Measurements from ENCODE around the gene EML6.

The EML6 gene

GRCh38 chr2:54916637-54917036, 193.2 kb downstream of the EML6 start:
- Histone ChIP-seq H3K36me3 (replicated peaks in 1 of 2; ENCODE audit: control insufficient read depth in 2 of 2, insufficient read depth in 2 of 2, low read length in 2 of 2) (no peaks in the 10 kb centered on the region), H2BK15ac (ENCODE audit: low read length) (no peak overlapping the region), H3K23ac (ENCODE audit: low read depth, low read length, poor library complexity) (no peak overlapping the region), H2AK5ac (ENCODE audit: low read depth, low read length) (no peak overlapping the region), H2BK12ac (ENCODE audit: low read length) (no peak overlapping the region), H2BK5ac (ENCODE audit: low read length) (no peak overlapping the region), H3K4ac (ENCODE audit: low read length) (no peak overlapping the region), H4K91ac (ENCODE audit: low read depth, low read length, poor library complexity) (no peak overlapping the region), H3K9me3 (replicated peaks in 1 of 2; ENCODE audit: control insufficient read depth in 2 of 2, insufficient read depth in 1 of 2, low read depth in 1 of 2, low read length in 2 of 2) (peaks cover 0 to 7% of the 10 kb centered on the region in 2 donors), H3K18ac (ENCODE audit: low read length) (no peak overlapping the region), H3K27me3 (ENCODE audit: control insufficient read depth in 3 of 3, insufficient read depth in 3 of 3, low read depth in 1 of 3, low read length in 3 of 3) (peaks cover 0 to 8% (median 0%) of the 10 kb centered on the region in 3 experiments), H3K9ac (ENCODE audit: low read depth, low read length, poor library complexity) (no peak overlapping the region), H3K4me2 (ENCODE audit: insufficient read depth, low read length, poor library complexity, severe bottlenecking) (no peak overlapping the region), H3K27ac (replicated peaks; ENCODE audit: low read length) (no peak overlapping the region), H3K79me1 (ENCODE audit: low read depth, low read length) (no peaks in the 10 kb centered on the region), H2AFZ (ENCODE audit: low read length) (no peak overlapping the region), H2BK120ac (ENCODE audit: low read depth, low read length) (no peak overlapping the region), H3K4me3 (ENCODE audit: low read length in 2 of 2) (no peak overlapping the region), H4K8ac (ENCODE audit: low read depth, low read length) (no peak overlapping the region), H3K4me1 (ENCODE audit: control insufficient read depth in 2 of 2, insufficient read depth in 1 of 2, low read depth in 1 of 2, low read length in 2 of 2) (no peaks in the 10 kb centered on the region), H3K14ac (ENCODE audit: low read length) (no peak overlapping the region)
- DNase-seq (ENCODE audit: low spot score) = no peak
- no CpG with 5 or more reads among the region's 8 CpGs for WGBS, 2 donors (ENCODE audit: extremely low coverage in 2 of 2, insufficient read length in 2 of 2, insufficient replicate concordance in 1 of 2)

GRCh38 chr2:54918647-54919280, 195.3 kb downstream of the EML6 start:
- Histone ChIP-seq H4K8ac (ENCODE audit: low read depth, low read length) (no peak overlapping the region), H3K18ac (ENCODE audit: low read length) (no peak overlapping the region), H3K9ac (ENCODE audit: low read depth, low read length, poor library complexity) (no peak overlapping the region), H3K36me3 (replicated peaks in 1 of 2; ENCODE audit: control insufficient read depth in 2 of 2, insufficient read depth in 2 of 2, low read length in 2 of 2) (no peaks in the 10 kb centered on the region), H3K27ac (replicated peaks; ENCODE audit: low read length) (no peak overlapping the region), H3K14ac (ENCODE audit: low read length) (no peak overlapping the region), H3K4me3 (ENCODE audit: low read length in 2 of 2) (no peak overlapping the region), H3K4ac (ENCODE audit: low read length) (no peak overlapping the region), H2BK12ac (ENCODE audit: low read length) (no peak overlapping the region), H3K4me1 (ENCODE audit: control insufficient read depth in 2 of 2, insufficient read depth in 1 of 2, low read depth in 1 of 2, low read length in 2 of 2) (no peaks in the 10 kb centered on the region), H3K27me3 (ENCODE audit: control insufficient read depth in 3 of 3, insufficient read depth in 3 of 3, low read depth in 1 of 3, low read length in 3 of 3) (peaks cover 0 to 8% (median 0%) of the 10 kb centered on the region in 3 experiments), H3K9me3 (replicated peaks in 1 of 2; ENCODE audit: control insufficient read depth in 2 of 2, insufficient read depth in 1 of 2, low read depth in 1 of 2, low read length in 2 of 2) (peaks cover 0 to 7% of the 10 kb centered on the region in 2 donors), H2AFZ (ENCODE audit: low read length) (no peak overlapping the region), H3K79me1 (ENCODE audit: low read depth, low read length) (no peaks in the 10 kb centered on the region), H3K4me2 (ENCODE audit: insufficient read depth, low read length, poor library complexity, severe bottlenecking) (no peak overlapping the region), H3K23ac (ENCODE audit: low read depth, low read length, poor library complexity) (no peak overlapping the region), H2BK15ac (ENCODE audit: low read length) (no peak overlapping the region), H2BK120ac (ENCODE audit: low read depth, low read length) (no peak overlapping the region), H4K91ac (ENCODE audit: low read depth, low read length, poor library complexity) (no peak overlapping the region), H2AK5ac (ENCODE audit: low read depth, low read length) (no peak overlapping the region), H2BK5ac (ENCODE audit: low read length) (no peak overlapping the region)
- no peak for DNase-seq (ENCODE audit: low spot score)
- WGBS, 2 donors (ENCODE audit: extremely low coverage in 2 of 2, insufficient read length in 2 of 2, insufficient replicate concordance in 1 of 2) = no CpG with 5 or more reads among the region's 7 CpGs

DNA sequence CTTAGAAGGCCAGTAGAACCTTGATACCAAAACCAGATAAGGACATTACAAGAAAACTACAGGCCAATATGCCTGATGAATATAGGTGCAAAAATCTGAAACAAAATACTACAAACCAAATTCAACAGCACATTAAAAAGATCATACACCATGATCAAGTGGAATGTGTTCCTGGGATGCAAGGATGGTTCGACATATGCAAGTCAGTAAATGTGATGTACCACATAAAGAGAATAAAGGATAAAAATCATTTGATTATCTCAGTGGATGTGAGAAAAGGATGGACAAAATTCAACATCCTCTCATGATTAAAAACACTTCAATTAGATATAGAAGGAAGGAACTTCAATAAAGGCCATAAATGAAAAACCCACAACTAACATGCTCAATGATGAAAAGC, 197.2 kb downstream of the EML6 start:
- Histone ChIP-seq H3K4me2 (ENCODE audit: insufficient read depth, low read length, poor library complexity, severe bottlenecking) (no peak overlapping the region), H3K79me1 (ENCODE audit: low read depth, low read length) (no peaks in the 10 kb centered on the region), H4K8ac (ENCODE audit: low read depth, low read length) (no peak overlapping the region), H3K27ac (replicated peaks; ENCODE audit: low read length) (no peak overlapping the region), H3K9me3 (replicated peaks in 1 of 2; ENCODE audit: control insufficient read depth in 2 of 2, insufficient read depth in 1 of 2, low read depth in 1 of 2, low read length in 2 of 2) (peaks cover 0 to 7% of the 10 kb centered on the region in 2 donors), H3K36me3 (replicated peaks in 1 of 2; ENCODE audit: control insufficient read depth in 2 of 2, insufficient read depth in 2 of 2, low read length in 2 of 2) (no peaks in the 10 kb centered on the region), H3K18ac (ENCODE audit: low read length) (no peak overlapping the region), H3K9ac (ENCODE audit: low read depth, low read length, poor library complexity) (no peak overlapping the region), H3K4me1 (ENCODE audit: control insufficient read depth in 2 of 2, insufficient read depth in 1 of 2, low read depth in 1 of 2, low read length in 2 of 2) (no peaks in the 10 kb centered on the region), H3K27me3 (ENCODE audit: control insufficient read depth in 3 of 3, insufficient read depth in 3 of 3, low read depth in 1 of 3, low read length in 3 of 3) (peaks cover 0 to 4% (median 0%) of the 10 kb centered on the region in 3 experiments), H3K23ac (ENCODE audit: low read depth, low read length, poor library complexity) (no peak overlapping the region), H2BK5ac (ENCODE audit: low read length) (no peak overlapping the region), H2BK12ac (ENCODE audit: low read length) (no peak overlapping the region), H3K14ac (ENCODE audit: low read length) (no peak overlapping the region), H2BK120ac (ENCODE audit: low read depth, low read length) (no peak overlapping the region), H2AK5ac (ENCODE audit: low read depth, low read length) (no peak overlapping the region), H2BK15ac (ENCODE audit: low read length) (no peak overlapping the region), H3K4me3 (ENCODE audit: low read length in 2 of 2) (no peak overlapping the region), H2AFZ (ENCODE audit: low read length) (no peak overlapping the region), H3K4ac (ENCODE audit: low read length) (no peak overlapping the region), H4K91ac (ENCODE audit: low read depth, low read length, poor library complexity) (no peak overlapping the region)
- DNase-seq (ENCODE audit: low spot score) = no peak
- no CpG with 5 or more reads among the region's 1 CpG for WGBS, 2 donors (ENCODE audit: extremely low coverage in 2 of 2, insufficient read length in 2 of 2, insufficient replicate concordance in 1 of 2)

- Histone ChIP-seq H3K27me3 (ENCODE audit: control insufficient read depth in 3 of 3, insufficient read depth in 3 of 3, low read depth in 1 of 3, low read length in 3 of 3) (peaks cover 0 to 8% (median 0%) of the 10 kb centered on the region in 3 experiments), H3K4me1 (ENCODE audit: control insufficient read depth in 2 of 2, insufficient read depth in 1 of 2, low read depth in 1 of 2, low read length in 2 of 2) (no peaks in the 10 kb centered on the region), H3K4me3 (ENCODE audit: low read length in 2 of 2) (no peak overlapping the region), H3K79me1 (ENCODE audit: low read depth, low read length) (no peaks in the 10 kb centered on the region), H4K8ac (ENCODE audit: low read depth, low read length) (no peak overlapping the region), H3K23ac (ENCODE audit: low read depth, low read length, poor library complexity) (no peak overlapping the region), H2BK12ac (ENCODE audit: low read length) (no peak overlapping the region), H3K9me3 (replicated peaks in 1 of 2; ENCODE audit: control insufficient read depth in 2 of 2, insufficient read depth in 1 of 2, low read depth in 1 of 2, low read length in 2 of 2) (peaks cover 2 to 11% of the 10 kb centered on the region in 2 donors), H3K14ac (ENCODE audit: low read length) (no peak overlapping the region), H3K9ac (ENCODE audit: low read depth, low read length, poor library complexity) (no peak overlapping the region), H2AK5ac (ENCODE audit: low read depth, low read length) (no peak overlapping the region), H2BK15ac (ENCODE audit: low read length) (no peak overlapping the region), H3K4ac (ENCODE audit: low read length) (no peak overlapping the region), H3K18ac (ENCODE audit: low read length) (no peak overlapping the region), H2BK5ac (ENCODE audit: low read length) (no peak overlapping the region), H2BK120ac (ENCODE audit: low read depth, low read length) (no peak overlapping the region), H4K91ac (ENCODE audit: low read depth, low read length, poor library complexity) (no peak overlapping the region), H3K27ac (replicated peaks; ENCODE audit: low read length) (no peak overlapping the region), H3K36me3 (replicated peaks in 1 of 2; ENCODE audit: control insufficient read depth in 2 of 2, insufficient read depth in 2 of 2, low read length in 2 of 2) (no peaks in the 10 kb centered on the region), H2AFZ (ENCODE audit: low read length) (no peak overlapping the region), H3K4me2 (ENCODE audit: insufficient read depth, low read length, poor library complexity, severe bottlenecking) (no peak overlapping the region)
- no CpG with 5 or more reads among the region's 1 CpG for WGBS, 2 donors (ENCODE audit: extremely low coverage in 2 of 2, insufficient read length in 2 of 2, insufficient replicate concordance in 1 of 2)
- no peak for DNase-seq (ENCODE audit: low spot score)
Observed at GRCh38 chr2:54924121-54924520, 200.7 kb downstream of the EML6 start.

All from neuronal stem cell (in vitro differentiated cells).